Naive thymus-derived CD8-positive, alpha-beta T cell (primary cell): ENCODE results near the gene ELOVL7. TPM values are rescaled to one million over a fixed set of nuclear protein-coding genes. Genes with fewer than 3 reads are reported as not detected.
"Not testable (repeated sequence)": the region's sequence is repeated elsewhere in the genome, so short reads cannot be mapped to it uniquely, and the experiment has no call there.

Experiments used
- ATAC-seq, 2 donors: fragments of 150-1000 bp; cut with Tn5 transposase in 1 of 2; sonication (Bioruptor Pico), chemical (Tn5 transposase) in 1 of 2; 1 replicate in 1 of 2; 2 replicates in 1 of 2; pipeline ENCODE4 v1.10.0; 2021; ENCODE audit warnings: mild to moderate bottlenecking in 2 of 2, moderate library complexity in 2 of 2
- POLR2A ChIA-PET: fragments of 350-600 bp; sonication (Branson Sonifier 250); formaldehyde crosslinking; loops from one replicate; lab custom pipeline; 2021; ENCODE audit warnings: antibody characterized with exemption; lab: Charles Lee
- DNase-seq, 10 donors: peaks; one replicate each; pipeline versions ENCODE4 v3.0.0 to v3.0.0-alpha.2; 2020 to 2022
- H3K27ac Mint-ChIP-seq, 10 donors: one replicate each; pipeline ENCODE4 v1.8.0; 2020 to 2022; ENCODE audit warnings: mild to moderate bottlenecking in 10 of 10, mixed read lengths in 10 of 10, moderate library complexity in 4 of 10, inconsistent platforms in 1 of 10
- H3K27me3 Mint-ChIP-seq, 5 donors: one replicate each; pipeline ENCODE4 v1.8.0; 2021 to 2022; ENCODE audit warnings: mixed read lengths in 5 of 5
- H3K36me3 Mint-ChIP-seq, 3 donors: one replicate each; pipeline ENCODE4 v1.8.0; 2020 to 2022; ENCODE audit warnings: mixed read lengths in 3 of 3, mild to moderate bottlenecking in 2 of 3, inconsistent platforms in 1 of 3
- H3K4me1 Mint-ChIP-seq, 4 donors: one replicate each; pipeline ENCODE4 v1.8.0; 2021 to 2022; ENCODE audit warnings: mixed read lengths in 4 of 4
- H3K4me3 Mint-ChIP-seq, 10 donors: one replicate each; pipeline ENCODE4 v1.8.0; 2020 to 2022; ENCODE audit warnings: mild to moderate bottlenecking in 10 of 10, mixed read lengths in 10 of 10, moderate library complexity in 6 of 10, inconsistent platforms in 1 of 10
- H3K9me3 Mint-ChIP-seq, 9 donors: one replicate each; pipeline ENCODE4 v1.8.0; 2020 to 2022; ENCODE audit warnings: mixed read lengths in 9 of 9, mild to moderate bottlenecking in 3 of 9, inconsistent platforms in 1 of 9, moderate library complexity in 1 of 9
- polyA plus RNA-seq, 3 donors: library from polyadenylated mRNA; unstranded; fragments of 300-500 nt; fragmentation: Illumina TruSeq; gene quantifications; one replicate each; pipeline ENCODE4 v1.2.3, GENCODE V29; 2021
- total RNA-seq, 8 experiments: library from RNA in 2 of 8; stranded (reverse) in 2 of 8; gene quantifications; one replicate each; pipeline ENCODE4 v1.2.3 and lab custom pipeline; 2021 to 2026

The ELOVL7 gene
- total and polyA plus RNA-seq, 5 experiments from 2014 or later: 0.29 TPM; not detected in 4

GRCh38 chr5:60826653-60827052, 17.4 kb downstream of the ELOVL7 start:
- Mint-ChIP-seq H3K27me3 (peaks cover 0 to 5% (median 3%) of the 10 kb centered on the region in 5 donors), H3K36me3 (no peaks in the 10 kb centered on the region)

DNA sequence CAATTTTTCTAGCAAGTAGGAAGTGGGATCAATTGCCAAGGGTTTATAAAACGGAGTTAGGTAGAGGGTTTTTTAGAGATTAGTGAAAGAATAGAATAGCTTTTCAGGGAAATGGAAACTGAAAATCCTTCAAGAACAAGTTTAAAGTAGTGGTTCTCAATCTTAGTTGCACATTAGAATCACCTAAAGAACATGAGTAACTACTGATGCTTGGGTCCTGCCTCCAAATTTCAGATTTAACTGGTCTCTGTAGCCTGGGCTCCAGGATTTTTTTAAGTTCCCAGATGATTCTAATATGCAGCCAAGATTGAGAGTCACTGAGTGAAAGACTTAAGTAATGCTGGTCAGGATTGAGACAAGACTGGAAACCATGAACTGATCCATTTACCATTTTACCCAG, 20.5 kb downstream of the ELOVL7 start:
- Mint-ChIP-seq H3K36me3 (no peaks in the 10 kb centered on the region), H3K27ac (no peak overlapping the region), H3K9me3 (peaks cover 0 to 9% (median 0%) of the 10 kb centered on the region in 9 donors), H3K27me3 (peaks cover 0 to 5% (median 3%) of the 10 kb centered on the region in 5 donors), H3K4me3 (no peak overlapping the region), H3K4me1 (no peaks in the 10 kb centered on the region)
- POLR2A ChIA-PET: no interaction called here
- ATAC-seq: no peak
- DNase-seq: no peak

More at GRCh38 chr5:60826653-60827052, 17.4 kb downstream of the ELOVL7 start:
- no peak for ATAC-seq
- POLR2A ChIA-PET: no interaction called here
- no peak overlapping the region for H3K4me3 Mint-ChIP-seq
- no peak for DNase-seq
- H3K9me3 Mint-ChIP-seq: no peaks in the 10 kb centered on the region
- peak overlapping the region in 1 of 10 donors; percentile 46 for H3K27ac Mint-ChIP-seq
- no peaks in the 10 kb centered on the region for H3K4me1 Mint-ChIP-seq

DNA sequence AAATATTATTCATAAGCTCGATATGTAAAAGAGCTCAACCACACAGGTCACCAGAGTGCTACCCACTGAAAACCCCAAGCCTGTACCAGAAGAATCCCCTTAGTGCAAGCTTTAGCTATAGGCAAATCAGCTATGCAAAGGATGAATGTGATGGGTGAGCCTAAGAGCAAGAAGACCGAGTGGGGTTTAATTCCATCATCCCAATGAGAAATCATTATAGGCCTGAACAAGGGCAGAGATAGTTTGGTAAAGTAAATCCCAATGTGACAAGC, 21.8 kb downstream of the ELOVL7 start:
- ATAC-seq: no peak
- H3K4me1 Mint-ChIP-seq: no peaks in the 10 kb centered on the region

DNA sequence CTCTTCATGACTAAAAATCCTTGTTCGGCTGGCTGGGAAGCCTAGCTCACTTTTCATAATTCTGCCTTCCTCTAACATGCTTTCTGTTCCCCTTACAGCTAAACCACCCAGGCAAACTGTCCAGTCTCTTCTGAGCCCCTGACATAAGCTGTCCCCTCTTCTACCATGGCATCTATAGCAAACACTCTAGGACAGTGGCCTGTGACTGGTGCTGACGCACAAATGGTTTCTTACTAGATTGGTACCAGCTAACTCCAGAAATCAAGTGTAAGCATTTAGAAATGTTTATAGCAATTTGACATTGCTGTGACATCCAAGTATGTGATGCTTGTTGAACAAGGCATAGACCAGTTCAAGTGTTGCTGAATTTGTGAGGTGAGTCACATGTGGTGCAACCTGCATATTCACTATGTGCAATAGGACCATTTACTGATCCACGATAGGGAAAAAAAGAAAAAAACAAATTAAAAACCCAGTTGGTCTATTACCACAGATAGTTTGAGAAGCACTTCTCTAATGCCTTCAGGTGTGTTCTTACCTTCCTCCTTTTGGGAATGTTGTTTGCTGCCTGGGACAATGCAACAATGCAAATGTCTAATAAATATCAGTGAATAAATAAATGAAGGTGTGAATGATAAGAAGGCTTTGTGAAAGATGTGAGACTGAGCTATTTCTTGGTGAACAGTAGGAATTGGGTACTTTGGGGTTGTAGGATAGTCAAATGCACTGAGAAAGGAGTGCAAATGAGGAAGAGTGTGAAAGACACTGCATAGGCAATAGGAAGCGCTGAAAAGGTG, 22.4 kb downstream of the ELOVL7 start:
- no peaks in the 10 kb centered on the region for H3K4me1 Mint-ChIP-seq
- ATAC-seq: no peak
- POLR2A ChIA-PET: no interaction called here
- H3K36me3 Mint-ChIP-seq: no peaks in the 10 kb centered on the region
- H3K4me3 Mint-ChIP-seq: no peak overlapping the region
- H3K9me3 Mint-ChIP-seq: peaks cover 0 to 9% (median 0%) of the 10 kb centered on the region in 9 donors
- no peak overlapping the region for H3K27ac Mint-ChIP-seq
- peaks cover 0 to 2% (median 0%) of the 10 kb centered on the region in 5 donors for H3K27me3 Mint-ChIP-seq
- DNase-seq: no peak

More for the DNA sequence above, 21.8 kb downstream of the ELOVL7 start:
- no peak for DNase-seq
- POLR2A ChIA-PET: no interaction called here
- H3K36me3 Mint-ChIP-seq: no peaks in the 10 kb centered on the region
- H3K4me3 Mint-ChIP-seq: no peak overlapping the region
- H3K9me3 Mint-ChIP-seq: peaks cover 0 to 9% (median 0%) of the 10 kb centered on the region in 9 donors
- no peak overlapping the region for H3K27ac Mint-ChIP-seq
- peaks cover 0 to 2% (median 0%) of the 10 kb centered on the region in 5 donors for H3K27me3 Mint-ChIP-seq

DNA sequence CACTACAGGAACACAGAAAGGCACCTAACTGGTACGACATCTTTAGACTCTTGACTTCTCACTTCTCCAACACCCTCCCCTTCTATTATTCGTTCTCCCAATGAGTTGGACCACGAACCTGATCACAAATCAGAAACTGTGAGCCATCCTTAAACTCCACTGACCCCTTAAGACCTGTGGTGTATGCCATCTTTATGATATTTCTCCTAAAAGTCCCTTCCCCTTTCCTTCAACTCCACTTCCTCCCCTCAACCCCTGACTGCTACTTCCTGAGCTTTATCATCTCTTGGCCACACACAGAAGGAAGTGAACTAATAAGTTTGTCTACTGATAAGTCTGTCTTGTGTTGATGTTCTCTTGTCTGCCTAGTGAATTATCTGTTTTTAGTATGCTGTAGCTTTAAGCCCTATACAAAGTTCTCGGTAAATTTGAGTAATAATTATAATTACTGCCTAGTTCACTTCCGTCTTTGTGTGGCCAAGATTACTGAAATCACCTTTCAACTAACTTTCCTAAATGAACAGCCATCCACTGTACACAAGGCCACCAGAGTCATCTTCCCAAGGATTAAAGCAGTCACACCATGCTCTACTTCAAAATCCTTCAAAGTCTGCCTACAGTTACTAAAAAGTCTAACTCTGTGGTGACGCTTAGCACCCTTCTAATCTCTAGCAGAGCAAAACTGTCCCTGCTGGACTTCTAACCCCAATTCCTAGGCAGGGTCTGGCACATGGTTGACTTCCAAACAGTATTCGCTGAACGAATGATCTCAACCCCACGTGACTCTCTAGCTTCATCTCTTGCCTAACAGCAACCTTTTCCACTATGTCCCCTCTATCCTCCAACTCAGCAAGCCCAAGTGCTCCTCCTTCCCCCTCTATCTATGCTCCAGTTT, 23.2 kb downstream of the ELOVL7 start:
- Mint-ChIP-seq H3K9me3 (peaks cover 0 to 9% (median 0%) of the 10 kb centered on the region in 9 donors), H3K4me3 (no peak overlapping the region), H3K27ac (no peak overlapping the region), H3K36me3 (no peaks in the 10 kb centered on the region), H3K27me3 (peaks cover 0 to 2% (median 0%) of the 10 kb centered on the region in 5 donors), H3K4me1 (no peaks in the 10 kb centered on the region)
- POLR2A ChIA-PET: no interaction called here
- DNase-seq: no peak
- no peak for ATAC-seq

DNA sequence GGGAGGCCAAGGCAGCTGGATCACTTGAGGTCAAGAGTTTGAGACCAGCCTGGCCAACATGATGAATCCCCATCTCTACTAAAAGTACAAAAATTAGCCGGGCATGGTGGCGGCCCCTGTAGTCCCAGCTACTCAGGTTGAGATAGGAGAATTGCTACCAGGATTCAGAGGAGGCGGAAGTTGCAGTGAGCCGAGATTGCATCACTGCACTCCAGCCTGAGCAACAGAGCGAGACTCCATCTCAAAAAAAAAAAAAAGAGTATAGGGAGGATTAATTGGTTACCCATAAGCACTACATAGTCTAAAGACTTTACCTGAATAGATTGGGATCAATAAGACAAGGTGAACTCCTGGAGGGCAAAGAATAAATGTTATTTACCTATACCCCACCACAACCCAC, 27.9 kb downstream of the ELOVL7 start:
- H3K36me3 Mint-ChIP-seq, DNase-seq, POLR2A ChIA-PET, H3K27ac Mint-ChIP-seq, H3K4me1 Mint-ChIP-seq, H3K9me3 Mint-ChIP-seq, ATAC-seq, H3K4me3 Mint-ChIP-seq: not testable (repeated sequence)
- H3K27me3 Mint-ChIP-seq: peaks cover 0 to 12% (median 6%) of the 10 kb centered on the region in 5 donors

GRCh38 chr5:60814498-60814897, 29.6 kb downstream of the ELOVL7 start:
- Mint-ChIP-seq H3K27me3 (peaks cover 0 to 12% (median 6%) of the 10 kb centered on the region in 5 donors), H3K36me3 (no peaks in the 10 kb centered on the region), H3K4me3 (no peak overlapping the region), H3K4me1 (no peaks in the 10 kb centered on the region), H3K27ac (no peak overlapping the region), H3K9me3 (peaks cover 0 to 9% (median 0%) of the 10 kb centered on the region in 9 donors)
- no peak for DNase-seq
- POLR2A ChIA-PET: no interaction called here
- ATAC-seq: no peak

DNA sequence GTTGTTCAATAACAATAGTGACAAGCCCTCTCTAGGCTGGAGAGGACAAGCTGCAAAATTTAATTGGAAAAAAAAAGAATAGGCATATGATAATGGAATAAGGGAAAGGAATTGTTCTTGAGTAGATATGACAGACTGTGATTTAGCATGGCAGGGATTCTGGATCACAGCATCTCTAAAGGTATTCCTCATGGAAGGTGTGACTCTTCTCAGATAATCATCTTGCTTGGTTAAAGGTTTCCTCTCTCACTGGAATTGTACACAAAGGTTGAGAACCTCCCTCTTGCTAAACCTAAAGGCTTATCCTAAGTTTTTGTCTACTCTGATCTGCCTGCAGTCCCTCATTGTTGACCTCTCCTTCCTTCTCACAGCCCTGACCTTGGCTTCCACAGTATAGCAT, 31.6 kb downstream of the ELOVL7 start:
- peaks cover 0 to 12% (median 4%) of the 10 kb centered on the region in 5 donors for H3K27me3 Mint-ChIP-seq
- ATAC-seq: no peak
- POLR2A ChIA-PET: no interaction called here
- no peaks in the 10 kb centered on the region for H3K4me1 Mint-ChIP-seq
- no peaks in the 10 kb centered on the region for H3K36me3 Mint-ChIP-seq
- DNase-seq: no peak
- no peak overlapping the region for H3K4me3 Mint-ChIP-seq
- no peaks in the 10 kb centered on the region for H3K9me3 Mint-ChIP-seq
- H3K27ac Mint-ChIP-seq: no peak overlapping the region

DNA sequence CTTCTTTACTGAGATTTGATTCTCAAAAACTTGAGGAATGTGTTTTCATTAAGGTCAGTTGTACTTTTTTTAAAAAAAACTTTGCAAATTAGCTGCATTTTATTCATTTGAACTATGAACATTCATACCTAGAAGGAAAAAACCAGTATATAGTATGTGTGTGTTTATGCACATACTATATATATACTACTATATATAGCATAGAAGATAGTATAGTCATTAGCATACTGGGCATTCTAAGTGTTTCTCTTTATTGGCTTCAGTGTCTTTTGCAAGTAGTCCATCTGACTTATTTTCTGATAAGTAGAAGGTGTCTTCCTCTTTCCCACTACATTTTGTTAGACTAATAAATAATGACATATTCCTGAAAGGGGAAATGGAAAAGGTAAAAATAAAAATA, 33.0 kb downstream of the ELOVL7 start:
- ATAC-seq (no peak), DNase-seq (no peak)
- POLR2A ChIA-PET: no interaction called here
- peaks cover 0 to 17% (median 4%) of the 10 kb centered on the region in 5 donors for H3K27me3 Mint-ChIP-seq
- H3K27ac Mint-ChIP-seq: no peak overlapping the region
- no peak overlapping the region for H3K4me3 Mint-ChIP-seq
- no peaks in the 10 kb centered on the region for H3K4me1 Mint-ChIP-seq
- H3K36me3 Mint-ChIP-seq: no peaks in the 10 kb centered on the region
- peaks cover 0 to 6% (median 0%) of the 10 kb centered on the region in 9 donors for H3K9me3 Mint-ChIP-seq

DNA sequence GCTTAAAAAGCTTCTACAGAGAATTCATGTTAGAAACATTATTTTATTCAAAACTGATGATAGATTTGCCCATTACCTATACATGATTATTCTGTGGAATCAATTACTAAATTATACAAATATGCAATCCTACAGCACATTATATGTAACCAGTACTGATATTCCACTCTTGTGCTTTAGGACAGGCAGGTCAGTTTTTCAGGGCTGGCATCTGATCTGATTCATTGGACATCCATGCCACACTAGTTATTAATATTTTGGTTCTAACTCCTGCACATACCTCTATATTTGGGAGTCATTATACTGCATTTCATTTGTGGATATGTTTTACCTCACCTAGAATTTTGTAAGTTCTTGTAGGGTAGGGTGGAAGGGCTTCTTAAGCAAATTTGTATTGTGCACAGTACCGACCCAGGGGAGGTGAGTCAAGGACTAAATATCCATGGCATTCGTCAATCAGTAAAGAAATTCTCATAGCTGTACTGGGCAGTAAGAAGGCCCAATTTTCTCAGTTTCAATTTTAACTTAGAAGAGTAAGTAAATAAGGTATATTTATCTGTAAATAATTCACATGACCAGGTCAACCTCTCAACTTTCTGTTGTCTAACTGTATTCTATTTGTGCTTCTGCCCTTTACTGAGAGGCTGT, 33.5 kb downstream of the ELOVL7 start:
- Mint-ChIP-seq H3K4me1 (no peaks in the 10 kb centered on the region), H3K27me3 (peaks cover 0 to 17% (median 3%) of the 10 kb centered on the region in 5 donors), H3K4me3 (no peak overlapping the region), H3K9me3 (peaks cover 0 to 6% (median 0%) of the 10 kb centered on the region in 9 donors), H3K36me3 (no peaks in the 10 kb centered on the region), H3K27ac (no peak overlapping the region)
- ATAC-seq: no peak
- no peak for DNase-seq
- POLR2A ChIA-PET: no interaction called here

DNA sequence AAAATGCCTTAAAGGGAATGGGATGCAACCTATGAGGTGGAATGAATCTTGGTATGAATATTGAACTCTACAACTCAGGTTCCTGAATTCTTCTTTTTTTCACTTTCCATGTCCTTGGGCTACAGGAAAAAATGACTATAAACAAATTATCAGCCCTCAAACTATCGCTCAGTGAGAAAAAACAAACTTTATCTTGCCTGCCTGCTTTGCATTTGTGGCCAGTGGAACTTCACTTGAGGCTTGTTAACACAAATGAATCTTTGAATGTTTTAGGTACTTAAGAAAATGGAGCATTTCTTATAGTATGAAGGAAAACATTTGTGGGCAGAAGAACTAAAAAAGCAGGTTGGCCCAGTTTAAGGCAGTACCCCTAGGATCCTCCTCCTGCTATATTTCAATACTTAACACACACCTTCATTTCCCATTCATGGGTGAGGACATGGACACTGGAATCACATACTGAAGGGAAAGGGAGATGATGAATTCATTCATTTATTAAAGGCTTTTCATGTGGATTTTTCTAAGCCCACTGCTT, 34.1 kb downstream of the ELOVL7 start:
- H3K27ac Mint-ChIP-seq: no peak overlapping the region
- DNase-seq: no peak
- no peaks in the 10 kb centered on the region for H3K36me3 Mint-ChIP-seq
- ATAC-seq: no peak
- peaks cover 0 to 17% (median 3%) of the 10 kb centered on the region in 5 donors for H3K27me3 Mint-ChIP-seq
- H3K4me3 Mint-ChIP-seq: no peak overlapping the region
- H3K4me1 Mint-ChIP-seq: no peaks in the 10 kb centered on the region
- POLR2A ChIA-PET: no interaction called here
- peaks cover 0 to 10% (median 0%) of the 10 kb centered on the region in 9 donors for H3K9me3 Mint-ChIP-seq

DNA sequence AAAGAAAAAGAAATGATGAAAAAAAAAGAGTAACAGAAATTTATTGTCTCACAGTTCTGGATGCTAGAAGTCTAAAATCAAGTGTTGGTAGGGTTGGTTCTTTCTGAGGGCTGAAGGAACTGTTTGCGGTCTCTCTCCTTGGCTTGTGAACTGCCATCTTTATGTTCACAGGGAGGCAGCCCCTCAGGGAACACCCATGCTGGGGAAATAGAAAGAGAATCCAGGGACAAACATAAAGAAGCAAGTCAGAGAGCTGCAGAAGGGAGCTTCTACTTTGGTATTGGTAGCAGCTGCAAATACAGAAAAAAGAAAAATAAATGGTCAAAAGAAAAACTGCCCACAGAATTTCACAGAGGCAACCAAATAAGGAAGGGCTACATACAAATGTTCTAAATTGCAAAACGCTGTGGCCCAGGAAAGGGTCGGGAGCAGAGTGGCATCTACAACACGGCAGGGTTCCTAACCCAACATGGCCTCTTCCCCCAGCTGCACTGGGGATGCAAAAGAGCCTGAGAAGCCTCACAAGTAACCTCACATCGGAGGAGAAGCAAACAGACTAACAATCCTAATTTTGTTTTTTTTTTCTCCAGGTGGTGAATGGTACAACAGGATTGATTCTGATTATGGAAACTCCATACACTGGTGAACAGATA, 37.4 kb downstream of the ELOVL7 start:
- DNase-seq (no peak), ATAC-seq (no peak)
- Mint-ChIP-seq H3K4me3 (no peak overlapping the region), H3K27me3 (peaks cover 0 to 5% (median 0%) of the 10 kb centered on the region in 5 donors), H3K27ac (no peak overlapping the region), H3K4me1 (no peaks in the 10 kb centered on the region), H3K36me3 (no peaks in the 10 kb centered on the region), H3K9me3 (peaks cover 0 to 10% (median 0%) of the 10 kb centered on the region in 9 donors)
- POLR2A ChIA-PET: no interaction called here
